HEK293T (cell line): ENCODE measurements around the gene QPCTL.
"Not testable (repeated sequence)": the region's sequence is repeated elsewhere in the genome, so short reads cannot be mapped to it uniquely, and the experiment has no call there.

Experiments used
- CTCF ChIA-PET: fragments of 350-600 bp; formaldehyde crosslinking; extraction: SDS; loops from one replicate; lab custom pipeline; 2021; ENCODE audit warnings: antibody characterized with exemption, inconsistent platforms; lab: Yijun Ruan, JAX
- POLR2A ChIA-PET: fragments of 350-600 bp; formaldehyde crosslinking; extraction: SDS; loops from one replicate; lab custom pipeline; 2020; ENCODE audit warnings: antibody characterized with exemption, inconsistent platforms; lab: Yijun Ruan, JAX
- DNase-seq: peaks from one replicate; pipeline ENCODE4 v3.0.0; 2012; ENCODE audit warnings: mixed read lengths; ENCODE audit errors: extremely low spot score
- ARNT ChIP-seq: fragments of 450-650 bp; IDR thresholded peaks from 2 replicates; pipeline ENCODE4 v1.6.1; 2017; ENCODE audit warnings: mild to moderate bottlenecking
- BHLHE40 ChIP-seq: fragments of 450-650 bp; IDR thresholded peaks from 2 replicates; pipeline ENCODE4 v1.6.1; 2016; ENCODE audit warnings: mild to moderate bottlenecking, moderate library complexity, borderline replicate concordance
- CTBP1 ChIP-seq: fragments of 450-650 bp; IDR thresholded peaks from 2 replicates; pipeline ENCODE4 v1.6.1; 2016; ENCODE audit warnings: borderline replicate concordance
- ELF4 ChIP-seq: fragments of 450-650 bp; IDR thresholded peaks from 2 replicates; pipeline ENCODE4 v1.6.1; 2017; ENCODE audit warnings: antibody characterized with exemption
- FOXA1 ChIP-seq: fragments of 450-650 bp; IDR thresholded peaks from 2 replicates; pipeline ENCODE4 v1.6.1; 2016; ENCODE audit warnings: mild to moderate bottlenecking
- FOXK2 ChIP-seq: fragments of 450-650 bp; IDR thresholded peaks from 2 replicates; pipeline ENCODE4 v1.6.1; 2016; ENCODE audit warnings: mild to moderate bottlenecking
- FOXM1 ChIP-seq: fragments of 450-650 bp; IDR thresholded peaks from 2 replicates; pipeline ENCODE4 v1.6.1; 2017; ENCODE audit warnings: mild to moderate bottlenecking, borderline replicate concordance
- HDGF ChIP-seq: fragments of 450-650 bp; IDR thresholded peaks from 2 replicates; pipeline ENCODE4 v1.6.1; 2017; ENCODE audit warnings: antibody characterized with exemption, borderline replicate concordance
- L3MBTL2 ChIP-seq: fragments of 450-650 bp; conservative IDR thresholded peaks from 2 replicates; pipeline ENCODE4 v1.6.1; 2016; ENCODE audit warnings: mild to moderate bottlenecking
- LEF1 ChIP-seq: fragments of 450-650 bp; IDR thresholded peaks from 2 replicates; pipeline ENCODE4 v1.6.1; 2017; ENCODE audit warnings: mild to moderate bottlenecking, borderline replicate concordance
- NFRKB ChIP-seq: fragments of 450-650 bp; IDR thresholded peaks from 2 replicates; pipeline ENCODE4 v1.6.1; 2016; ENCODE audit warnings: mild to moderate bottlenecking, moderate library complexity
- SP1 ChIP-seq: fragments of 450-650 bp; IDR thresholded peaks from 2 replicates; pipeline ENCODE4 v1.6.1; 2017
- SUZ12 ChIP-seq: fragments of 450-650 bp; IDR thresholded peaks from 2 replicates; pipeline ENCODE4 v1.6.1; 2016; ENCODE audit warnings: mild to moderate bottlenecking
- TARDBP ChIP-seq: fragments of 450-650 bp; IDR thresholded peaks from 2 replicates; pipeline ENCODE4 v1.6.1; 2016
- ZNF384 ChIP-seq: fragments of 450-650 bp; IDR thresholded peaks from 2 replicates; pipeline ENCODE4 v1.6.1; 2016
- TF ChIP-seq, protein P1 (sequence below): fragments of 450-650 bp; IDR thresholded peaks from 2 replicates; pipeline ENCODE4 v1.6.1; 2016

The QPCTL gene

DNA sequence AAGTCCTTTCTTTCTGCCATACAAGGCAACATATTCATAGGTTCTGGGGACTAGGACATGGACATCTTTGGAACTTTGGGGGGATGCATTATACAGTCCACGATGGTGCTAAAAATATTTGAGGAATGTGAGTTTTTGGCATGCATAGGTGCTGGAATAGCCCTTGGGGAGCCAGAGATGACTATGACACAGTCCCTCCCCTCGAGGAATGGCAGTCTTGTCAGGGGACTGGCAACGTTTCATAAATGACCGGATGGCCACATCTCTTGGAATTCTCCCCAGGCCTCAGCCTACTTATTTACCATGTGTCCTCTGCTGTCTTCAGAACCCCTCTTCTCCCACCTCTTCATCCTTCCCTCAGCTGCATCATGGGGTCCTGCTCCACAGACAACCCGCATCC, 54.4 kb downstream of the QPCTL start:
- TF ChIP-seq FOXA1 (no peak), L3MBTL2 (no peak), NFRKB (no peak), CTBP1 (no peak), BHLHE40 (no peak), ELF4 (no peak), LEF1 (no peak), ARNT (no peak), FOXM1 (no peak), SP1 (no peak), FOXK2 (no peak)
- TF ChIP-seq, protein P1, sequence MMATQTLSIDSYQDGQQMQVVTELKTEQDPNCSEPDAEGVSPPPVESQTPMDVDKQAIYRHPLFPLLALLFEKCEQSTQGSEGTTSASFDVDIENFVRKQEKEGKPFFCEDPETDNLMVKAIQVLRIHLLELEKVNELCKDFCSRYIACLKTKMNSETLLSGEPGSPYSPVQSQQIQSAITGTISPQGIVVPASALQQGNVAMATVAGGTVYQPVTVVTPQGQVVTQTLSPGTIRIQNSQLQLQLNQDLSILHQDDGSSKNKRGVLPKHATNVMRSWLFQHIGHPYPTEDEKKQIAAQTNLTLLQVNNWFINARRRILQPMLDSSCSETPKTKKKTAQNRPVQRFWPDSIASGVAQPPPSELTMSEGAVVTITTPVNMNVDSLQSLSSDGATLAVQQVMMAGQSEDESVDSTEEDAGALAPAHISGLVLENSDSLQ, result no peak
- DNase-seq, result no peak
- ChIA-PET CTCF (no interaction called here), POLR2A (no interaction called here)

DNA sequence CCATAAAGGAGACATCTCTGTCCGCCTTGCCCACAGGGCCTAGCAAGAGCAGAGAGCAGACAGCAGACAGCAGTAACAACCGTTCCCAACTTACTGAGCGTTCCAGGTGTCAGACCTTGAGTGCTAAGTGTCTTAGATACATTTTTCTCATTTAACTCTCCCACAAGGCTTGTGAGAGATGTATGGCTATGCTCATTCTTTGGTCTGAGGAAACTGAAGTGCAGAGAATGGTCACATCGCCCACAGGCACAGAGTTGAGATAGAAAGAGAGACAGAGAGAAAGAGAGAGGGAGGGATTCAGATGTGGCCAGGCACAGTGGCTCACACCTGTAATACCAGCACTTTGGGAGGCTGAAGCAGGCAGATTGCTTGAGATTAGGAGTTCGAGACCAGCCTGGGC, 55.0 kb downstream of the QPCTL start:
- CTCF ChIA-PET, result no interaction called here
- TF ChIP-seq ZNF384 (no peak), ARNT (no peak), L3MBTL2 (no peak), LEF1 (no peak), NFRKB (no peak), HDGF (no peak), FOXM1 (no peak), CTBP1 (no peak), FOXK2 (no peak), ELF4 (no peak), SP1 (no peak), BHLHE40 (no peak), SUZ12 (no peak), TARDBP (no peak), FOXA1 (no peak)
- TF ChIP-seq, protein P1, result no peak

DNA sequence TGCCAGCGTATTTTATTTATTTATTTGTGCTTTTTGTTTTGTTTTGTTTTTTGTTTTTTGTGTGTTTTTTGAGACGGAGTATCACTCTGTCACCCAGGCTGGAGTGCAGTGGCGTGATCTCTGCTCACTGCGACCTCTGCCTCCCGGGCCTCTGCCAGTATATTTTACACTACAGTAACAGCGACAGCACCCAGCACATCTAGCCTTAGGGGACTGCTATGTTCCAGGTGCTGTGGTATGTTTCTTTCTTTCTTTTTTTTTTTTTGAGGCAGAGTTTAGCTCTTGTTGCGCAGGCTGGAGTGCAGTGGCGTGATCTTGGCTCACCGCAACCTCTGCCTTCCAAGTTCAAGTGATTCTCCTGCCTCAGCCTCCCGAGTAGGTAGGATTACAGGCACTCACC, 59.0 kb downstream of the QPCTL start:
- DNase-seq, POLR2A ChIA-PET, CTCF ChIA-PET: not testable (repeated sequence)

More for the DNA sequence above, 55.0 kb downstream of the QPCTL start:
- no peak for DNase-seq
- POLR2A ChIA-PET, result no interaction called here

DNA sequence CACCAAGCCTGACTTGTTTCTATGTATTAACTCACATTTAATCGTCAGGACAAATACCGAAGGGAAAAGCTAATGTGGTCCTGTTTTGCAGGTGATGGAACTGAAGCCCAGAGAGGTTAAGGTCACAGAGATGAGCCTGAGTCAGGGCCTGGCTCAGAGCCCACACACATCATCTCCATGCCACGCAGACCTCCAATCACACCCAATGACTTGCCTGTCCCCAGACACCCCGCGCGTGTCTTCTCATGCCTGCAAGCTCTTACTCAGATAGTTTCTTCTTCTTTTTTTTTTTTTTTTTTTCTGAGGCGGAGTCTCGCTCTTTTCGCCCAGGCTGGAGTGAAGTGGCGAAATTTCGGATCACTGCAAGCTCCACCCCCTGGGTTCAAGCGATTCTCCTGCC, 60.2 kb downstream of the QPCTL start:
- CTCF ChIA-PET, result interaction anchor here (0.6 to 1.3 kb wide), 2 partner anchors 15 to 53 kb away, joined by 3 read pairs; no protein-coding TSS in a partner anchor

DNA sequence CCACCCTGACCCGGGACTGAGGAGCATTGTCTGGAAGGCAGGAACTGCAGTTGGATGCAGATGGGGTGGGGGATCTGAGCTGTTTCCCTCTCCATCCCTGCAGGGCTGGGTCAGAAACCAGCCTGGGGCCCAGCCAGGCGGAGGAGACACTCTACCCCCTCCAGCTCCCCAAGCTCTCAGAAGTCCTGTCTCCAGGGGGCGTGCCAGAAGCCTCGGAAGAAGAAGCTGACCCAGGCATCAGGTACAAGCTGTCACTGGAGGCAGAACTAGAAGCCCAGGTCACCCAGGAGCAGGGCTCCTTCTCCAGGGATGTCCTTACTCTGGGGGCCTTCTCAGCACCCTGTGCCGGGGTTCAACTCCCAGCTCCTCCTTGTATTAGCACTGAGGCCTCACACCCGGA, 61.1 kb downstream of the QPCTL start:
- CTCF ChIA-PET, result interaction anchor here (0.8 to 1.3 kb wide), 2 partner anchors 10 to 14 kb away, joined by 3 read pairs; no protein-coding TSS in a partner anchor

More for the DNA sequence above, 60.2 kb downstream of the QPCTL start:
- no peak for DNase-seq
- POLR2A ChIA-PET, result interaction anchor here (1.4 to 2.1 kb wide), 2 partner anchors 15 to 17 kb away, joined by 5 to 8 read pairs; partner anchors contain the start of gene SIX5
- TF ChIP-seq ARNT (no peak), FOXA1 (no peak), LEF1 (no peak), L3MBTL2 (no peak), FOXM1 (no peak), BHLHE40 (no peak), TARDBP (no peak), FOXK2 (no peak), HDGF (no peak), SUZ12 (no peak), CTBP1 (no peak), SP1 (no peak), ELF4 (no peak), NFRKB (no peak), ZNF384 (no peak)
- TF ChIP-seq, protein P1, result no peak

More for the DNA sequence above, 61.1 kb downstream of the QPCTL start:
- TF ChIP-seq ARNT (no peak), CTBP1 (no peak), SP1 (no peak), L3MBTL2 (no peak), SUZ12 (no peak), FOXA1 (no peak), ZNF384 (no peak), HDGF (no peak), LEF1 (no peak), BHLHE40 (no peak), NFRKB (no peak), FOXK2 (no peak), ELF4 (no peak)
- TF ChIP-seq, protein P1, result no peak
- DNase-seq, result no peak
- POLR2A ChIA-PET, result interaction anchor here (1.4 to 2.1 kb wide), 2 partner anchors 14 to 16 kb away, joined by 5 to 8 read pairs; partner anchors contain the start of gene SIX5
